OCI-LY7 (cell line): ENCODE results near the gene GNAT2.

Source experiments
- EZH2phosphoT487 ChIP-seq: fragments of 200-600 bp; sonication (generic); IDR thresholded peaks from 2 replicates; pipeline ENCODE4 v1.6.1; 2018; ENCODE audit warnings: low read depth, borderline replicate concordance, mild to moderate bottlenecking, mixed run types, antibody characterized with exemption, low read length, moderate library complexity, mixed read lengths
- TF ChIP-seq, protein P1 (sequence below): fragments of 200-600 bp; sonication (generic); conservative IDR thresholded peaks from 2 replicates; pipeline ENCODE4 v1.5.1; 2014; ENCODE audit warnings: mild to moderate bottlenecking, antibody characterized with exemption, low read length, moderate library complexity, mixed read lengths

DNA sequence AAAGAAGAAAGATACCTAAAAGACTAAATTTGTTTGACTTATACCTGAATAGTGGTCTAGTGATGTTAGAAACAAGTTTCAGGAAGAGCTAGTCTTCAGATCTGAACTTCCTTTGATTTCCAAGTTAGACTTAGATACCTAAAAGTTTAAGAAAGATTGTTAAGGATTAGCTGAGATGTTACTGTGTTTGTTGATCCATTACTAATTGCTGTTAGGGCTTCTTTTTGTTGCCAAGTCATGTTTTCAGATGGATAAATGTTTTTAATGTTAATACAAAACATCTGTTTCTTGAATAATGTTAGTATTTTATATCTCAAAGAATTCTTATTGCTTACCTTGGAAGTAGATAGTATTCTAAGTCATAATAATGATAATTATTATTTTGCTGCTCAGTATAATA is 59.4 kb downstream of the GNAT2 start:
- TF ChIP-seq, protein P1, sequence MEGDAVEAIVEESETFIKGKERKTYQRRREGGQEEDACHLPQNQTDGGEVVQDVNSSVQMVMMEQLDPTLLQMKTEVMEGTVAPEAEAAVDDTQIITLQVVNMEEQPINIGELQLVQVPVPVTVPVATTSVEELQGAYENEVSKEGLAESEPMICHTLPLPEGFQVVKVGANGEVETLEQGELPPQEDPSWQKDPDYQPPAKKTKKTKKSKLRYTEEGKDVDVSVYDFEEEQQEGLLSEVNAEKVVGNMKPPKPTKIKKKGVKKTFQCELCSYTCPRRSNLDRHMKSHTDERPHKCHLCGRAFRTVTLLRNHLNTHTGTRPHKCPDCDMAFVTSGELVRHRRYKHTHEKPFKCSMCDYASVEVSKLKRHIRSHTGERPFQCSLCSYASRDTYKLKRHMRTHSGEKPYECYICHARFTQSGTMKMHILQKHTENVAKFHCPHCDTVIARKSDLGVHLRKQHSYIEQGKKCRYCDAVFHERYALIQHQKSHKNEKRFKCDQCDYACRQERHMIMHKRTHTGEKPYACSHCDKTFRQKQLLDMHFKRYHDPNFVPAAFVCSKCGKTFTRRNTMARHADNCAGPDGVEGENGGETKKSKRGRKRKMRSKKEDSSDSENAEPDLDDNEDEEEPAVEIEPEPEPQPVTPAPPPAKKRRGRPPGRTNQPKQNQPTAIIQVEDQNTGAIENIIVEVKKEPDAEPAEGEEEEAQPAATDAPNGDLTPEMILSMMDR = no peak
- TF ChIP-seq EZH2phosphoT487 = no peak
